Astrocyte of the cerebellum (primary cell): Measurements from ENCODE around the gene ALAS1.

Experiments
- DNase-seq: peaks from one replicate; pipeline ENCODE4 v3.0.0-alpha.2; 2011; ENCODE audit warnings: low read depth
- H3K4me3 ChIP-seq: 2 replicates; pipeline ENCODE4 v1.5.1; 2011; ENCODE audit warnings: mild to moderate bottlenecking, low read depth, low read length, moderate library complexity
- in situ Hi-C: cut with HindIII; loops from 2 replicates; pipeline ENCODE4 v1.10.0; 2017; ENCODE audit warnings: low sequenced_read_pairs
- TF ChIP-seq, protein P1 (sequence below): IDR thresholded peaks from 2 replicates; pipeline ENCODE4 v1.5.1; 2012; ENCODE audit warnings: low read length, low read depth, moderate library complexity, mild to moderate bottlenecking; ENCODE audit errors: missing control alignments

The ALAS1 gene

DNA sequence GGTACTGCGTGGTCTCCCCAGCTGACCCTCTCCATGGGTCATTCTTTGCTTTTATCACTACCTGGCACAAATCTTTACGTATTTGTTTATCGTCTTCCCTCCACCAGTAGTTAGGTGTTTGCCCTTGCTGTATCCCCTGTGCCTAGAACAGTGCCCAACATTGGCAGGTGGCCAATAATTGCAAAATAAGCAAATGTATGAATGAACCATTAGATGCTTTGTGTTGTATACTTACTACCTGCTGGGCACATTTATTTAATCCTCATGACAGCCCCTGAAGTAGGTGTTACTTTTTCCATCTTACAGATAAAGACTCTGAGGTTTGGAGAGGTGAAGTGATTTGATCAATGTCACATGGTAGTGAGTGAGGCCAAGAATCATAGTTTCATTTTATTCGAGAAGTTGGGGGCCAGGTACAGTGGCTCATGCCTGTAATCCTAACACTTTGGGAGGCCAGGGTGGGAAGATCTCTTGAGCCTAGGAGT is 43.0 kb downstream of the ALAS1 start:
- no peak for DNase-seq
- in situ Hi-C loops: no loop called here
- TF ChIP-seq, protein P1, sequence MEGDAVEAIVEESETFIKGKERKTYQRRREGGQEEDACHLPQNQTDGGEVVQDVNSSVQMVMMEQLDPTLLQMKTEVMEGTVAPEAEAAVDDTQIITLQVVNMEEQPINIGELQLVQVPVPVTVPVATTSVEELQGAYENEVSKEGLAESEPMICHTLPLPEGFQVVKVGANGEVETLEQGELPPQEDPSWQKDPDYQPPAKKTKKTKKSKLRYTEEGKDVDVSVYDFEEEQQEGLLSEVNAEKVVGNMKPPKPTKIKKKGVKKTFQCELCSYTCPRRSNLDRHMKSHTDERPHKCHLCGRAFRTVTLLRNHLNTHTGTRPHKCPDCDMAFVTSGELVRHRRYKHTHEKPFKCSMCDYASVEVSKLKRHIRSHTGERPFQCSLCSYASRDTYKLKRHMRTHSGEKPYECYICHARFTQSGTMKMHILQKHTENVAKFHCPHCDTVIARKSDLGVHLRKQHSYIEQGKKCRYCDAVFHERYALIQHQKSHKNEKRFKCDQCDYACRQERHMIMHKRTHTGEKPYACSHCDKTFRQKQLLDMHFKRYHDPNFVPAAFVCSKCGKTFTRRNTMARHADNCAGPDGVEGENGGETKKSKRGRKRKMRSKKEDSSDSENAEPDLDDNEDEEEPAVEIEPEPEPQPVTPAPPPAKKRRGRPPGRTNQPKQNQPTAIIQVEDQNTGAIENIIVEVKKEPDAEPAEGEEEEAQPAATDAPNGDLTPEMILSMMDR: no peak

DNA sequence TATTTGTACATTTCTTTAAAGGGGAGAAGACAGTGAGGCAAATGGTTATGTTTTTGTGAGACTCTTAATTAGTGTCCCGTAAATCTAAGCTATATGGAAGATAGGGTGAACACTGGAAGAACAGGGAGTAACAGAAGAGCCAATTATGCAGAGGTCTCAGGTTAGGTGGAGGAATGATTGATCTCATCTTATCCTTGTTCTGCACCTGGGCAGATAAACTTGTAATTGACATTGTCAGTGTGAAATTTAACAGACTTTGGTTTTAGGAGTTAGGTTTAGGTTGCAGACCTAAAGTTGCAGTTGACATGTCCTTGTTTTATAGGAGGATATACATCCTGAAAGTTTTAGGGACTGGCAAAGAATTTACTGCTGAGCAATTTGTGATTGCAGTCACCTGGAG is 44.1 kb downstream of the ALAS1 start:
- no peak overlapping the region for H3K4me3 ChIP-seq
- TF ChIP-seq, protein P1: no peak
- in situ Hi-C loops: no loop called here
- DNase-seq: no peak

More for the DNA sequence above, 43.0 kb downstream of the ALAS1 start:
- H3K4me3 ChIP-seq: no peak overlapping the region

DNA sequence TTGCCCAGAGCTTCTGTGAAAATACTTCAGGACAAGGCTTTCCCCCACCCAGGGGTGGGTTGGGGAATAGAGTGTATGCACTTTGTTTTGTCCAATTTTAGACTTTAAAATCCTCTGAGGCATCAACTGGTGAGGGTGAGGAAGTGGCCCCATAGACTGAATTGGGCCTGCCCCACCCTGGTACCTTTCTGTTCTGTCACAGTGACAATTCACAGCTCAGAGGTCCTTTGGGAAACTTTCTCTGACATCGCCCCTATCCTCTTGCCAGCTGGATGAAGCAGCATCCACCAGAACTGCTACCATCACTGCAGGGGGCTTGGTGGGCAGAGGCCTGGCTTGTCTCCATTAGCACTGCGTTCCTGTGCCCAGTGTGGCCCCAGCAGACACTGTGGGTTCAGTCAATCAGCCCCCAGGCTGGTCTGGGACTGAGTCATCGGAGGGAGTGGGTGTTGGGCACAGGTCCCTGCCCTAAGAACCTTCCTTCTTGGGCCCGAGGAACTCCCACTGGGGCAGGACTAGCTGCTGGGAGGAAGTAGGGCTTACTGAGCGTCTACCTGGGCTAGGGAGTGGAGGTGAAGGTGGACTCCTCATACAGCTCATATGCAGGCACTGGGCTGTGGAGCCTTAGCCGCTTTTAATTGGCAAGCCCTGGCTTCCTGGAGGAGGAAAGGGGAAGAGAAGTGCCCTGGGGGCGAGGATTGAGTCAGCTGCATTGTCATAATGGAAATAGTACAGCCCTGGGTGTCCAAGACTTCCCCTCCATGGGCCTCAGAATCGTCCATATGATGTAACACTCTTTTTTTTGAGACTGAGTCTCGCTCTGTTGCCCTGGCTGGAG is 46.0 kb downstream of the ALAS1 start:
- no peak overlapping the region for H3K4me3 ChIP-seq
- no peak for DNase-seq
- in situ Hi-C loops: no loop called here
- TF ChIP-seq, protein P1: no peak

DNA sequence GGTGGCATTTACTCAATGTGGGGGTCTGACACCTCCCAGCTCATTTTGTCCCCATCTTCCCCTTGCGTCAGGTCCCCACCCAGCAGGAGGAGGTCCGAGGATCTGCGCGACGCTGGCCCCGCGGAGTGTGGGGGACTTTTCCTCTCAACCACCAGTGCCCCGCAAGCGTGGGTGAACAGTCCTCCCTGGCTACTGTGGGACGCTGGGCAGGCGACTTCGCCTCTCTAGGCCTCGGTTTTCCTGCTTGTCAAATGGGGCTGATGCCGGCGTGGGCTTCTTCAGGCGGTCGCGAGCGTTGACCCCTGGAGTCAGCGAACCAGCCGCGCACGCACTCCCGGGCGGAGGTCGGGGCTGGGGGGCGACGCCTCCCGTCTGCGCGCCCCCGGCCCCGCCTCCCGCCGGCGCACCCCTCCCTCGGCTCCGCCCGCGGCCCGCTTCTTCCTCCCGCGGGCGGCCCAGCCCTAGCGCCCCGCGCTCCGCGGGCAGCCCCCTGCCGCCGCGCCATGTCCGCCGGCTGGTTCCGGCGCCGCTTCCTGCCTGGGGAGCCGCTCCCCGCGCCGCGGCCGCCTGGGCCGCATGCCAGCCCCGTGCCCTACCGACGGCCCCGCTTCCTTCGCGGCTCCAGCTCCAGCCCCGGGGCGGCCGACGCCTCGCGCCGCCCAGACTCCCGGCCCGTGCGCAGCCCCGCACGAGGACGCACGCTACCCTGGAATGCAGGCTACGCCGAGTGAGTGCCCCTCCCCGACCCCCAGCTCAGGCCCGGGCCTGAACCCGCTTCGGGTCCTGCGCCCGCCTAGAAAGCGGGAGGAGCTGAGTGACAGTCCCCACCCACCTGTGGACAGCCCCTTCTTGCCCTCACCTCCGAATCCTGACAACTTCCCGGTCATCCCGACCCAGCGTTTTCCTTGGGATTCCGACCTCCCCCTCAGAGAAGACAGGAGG is 47.6 kb downstream of the ALAS1 start, which contains the start of gene PPM1M:
Gene PPM1M, plus strand, starts transcription at position 438 of the 942 bp plus-strand sequence. Its CDS starts 66 bp downstream, at position 504.
- TF ChIP-seq, protein P1: no peak
- in situ Hi-C loops: no loop called here
- peak within 1 kb of the TSS; percentile 50 for H3K4me3 ChIP-seq
- DNase-seq: no peak

DNA sequence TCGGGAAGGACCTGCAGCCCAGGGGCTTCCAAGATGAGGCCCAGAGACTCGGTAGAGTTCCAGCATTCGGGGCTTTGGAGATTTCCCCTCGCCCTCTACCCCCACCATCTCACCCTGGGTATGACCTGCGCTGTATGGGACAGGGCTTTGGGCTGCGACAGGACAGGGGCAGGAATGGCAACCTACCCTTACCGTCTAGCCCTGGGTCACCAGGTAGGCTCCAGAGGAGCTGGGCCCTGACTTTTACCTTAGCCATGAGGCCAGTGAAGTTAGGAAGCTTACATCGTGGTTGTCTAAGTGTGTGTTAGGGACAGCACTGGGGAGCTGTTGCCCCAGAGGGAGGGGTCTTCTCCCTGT is 48.3 kb downstream of the ALAS1 start:
- peak overlapping the region; percentile 50 for H3K4me3 ChIP-seq
- in situ Hi-C loops: no loop called here
- TF ChIP-seq, protein P1: no peak
- DNase-seq: no peak

DNA sequence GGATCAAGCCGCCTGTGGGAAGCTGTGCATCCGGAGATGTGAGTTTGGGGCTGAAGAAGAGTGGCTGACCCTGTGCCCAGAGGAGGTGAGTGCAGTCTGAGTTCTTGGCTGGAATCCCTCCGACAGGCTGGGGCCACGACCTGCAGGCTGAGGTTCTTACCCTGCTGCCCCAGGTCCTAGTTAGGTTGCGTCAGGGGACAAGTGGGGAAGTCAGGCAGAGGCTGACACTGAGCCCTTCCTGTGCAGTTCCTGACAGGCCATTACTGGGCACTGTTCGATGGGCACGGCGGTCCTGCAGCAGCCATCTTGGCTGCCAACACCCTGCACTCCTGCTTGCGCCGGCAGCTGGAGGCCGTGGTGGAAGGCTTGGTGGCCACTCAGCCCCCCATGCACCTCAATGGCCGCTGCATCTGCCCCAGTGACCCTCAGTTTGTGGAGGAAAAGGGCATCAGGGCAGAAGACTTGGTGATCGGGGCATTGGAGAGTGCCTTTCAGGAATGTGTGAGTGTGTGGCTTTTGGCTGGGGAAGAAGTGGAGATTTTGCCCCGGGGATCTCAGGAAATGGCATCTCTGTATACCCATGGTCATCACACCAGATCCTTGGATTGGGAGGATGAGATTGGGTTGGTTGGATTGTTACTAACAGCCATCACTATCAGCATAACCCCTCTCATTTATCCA is 48.9 kb downstream of the ALAS1 start:
- in situ Hi-C loops: no loop called here
- H3K4me3 ChIP-seq: peak overlapping the region; percentile 50
- no peak for DNase-seq
- TF ChIP-seq, protein P1: no peak
